Peyer's patch (tissue), 4 donors: ENCODE measurements around the gene GASK1A.

Source experiments
- POLR2A ChIP-seq, 2 donors: fragments of 450-650 bp; IDR thresholded peaks; one replicate each; pipeline ENCODE4 v1.5.1; 2017; ENCODE audit warnings: antibody characterized with exemption in 2 of 2, mild to moderate bottlenecking in 2 of 2, moderate library complexity in 2 of 2
- TF ChIP-seq, protein P1 (sequence below), 6 experiments: fragments of 450-650 bp in 4 of 6; fragments of 200-600 bp in 2 of 6; sonication (generic) in 1 of 6; IDR thresholded peaks; one replicate each; pipeline ENCODE4 v1.5.1; 2017 to 2019; ENCODE audit warnings: antibody characterized with exemption in 6 of 6, mild to moderate bottlenecking in 3 of 6, moderate library complexity in 1 of 6

DNA sequence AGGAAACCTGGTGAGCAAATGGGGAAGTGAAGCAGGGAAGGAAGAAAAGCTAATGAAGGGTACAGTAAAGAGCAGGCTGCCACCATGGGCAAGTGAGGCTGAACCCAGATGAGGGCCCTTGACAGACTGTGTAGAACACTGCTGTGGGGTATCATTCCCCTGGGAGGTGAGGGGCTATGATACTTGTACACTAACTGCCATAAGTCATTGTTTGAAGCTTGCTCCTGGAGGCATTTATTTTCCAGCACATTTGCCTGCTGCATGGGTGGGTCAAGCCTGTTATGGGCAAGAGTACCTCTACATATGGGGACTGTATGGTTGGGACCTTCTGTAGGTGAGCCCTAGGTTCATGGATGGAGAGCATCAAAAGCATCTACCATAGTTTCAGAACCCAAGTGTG, 69.4 kb downstream of the GASK1A start:
- TF ChIP-seq, protein P1, sequence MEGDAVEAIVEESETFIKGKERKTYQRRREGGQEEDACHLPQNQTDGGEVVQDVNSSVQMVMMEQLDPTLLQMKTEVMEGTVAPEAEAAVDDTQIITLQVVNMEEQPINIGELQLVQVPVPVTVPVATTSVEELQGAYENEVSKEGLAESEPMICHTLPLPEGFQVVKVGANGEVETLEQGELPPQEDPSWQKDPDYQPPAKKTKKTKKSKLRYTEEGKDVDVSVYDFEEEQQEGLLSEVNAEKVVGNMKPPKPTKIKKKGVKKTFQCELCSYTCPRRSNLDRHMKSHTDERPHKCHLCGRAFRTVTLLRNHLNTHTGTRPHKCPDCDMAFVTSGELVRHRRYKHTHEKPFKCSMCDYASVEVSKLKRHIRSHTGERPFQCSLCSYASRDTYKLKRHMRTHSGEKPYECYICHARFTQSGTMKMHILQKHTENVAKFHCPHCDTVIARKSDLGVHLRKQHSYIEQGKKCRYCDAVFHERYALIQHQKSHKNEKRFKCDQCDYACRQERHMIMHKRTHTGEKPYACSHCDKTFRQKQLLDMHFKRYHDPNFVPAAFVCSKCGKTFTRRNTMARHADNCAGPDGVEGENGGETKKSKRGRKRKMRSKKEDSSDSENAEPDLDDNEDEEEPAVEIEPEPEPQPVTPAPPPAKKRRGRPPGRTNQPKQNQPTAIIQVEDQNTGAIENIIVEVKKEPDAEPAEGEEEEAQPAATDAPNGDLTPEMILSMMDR (IDR thresholded peaks at IDR 0.05): no peak
- no peak for TF ChIP-seq POLR2A (IDR thresholded peaks at IDR 0.05)
